Naive thymus-derived CD4-positive, alpha-beta T cell (primary cell): ENCODE results near the gene TAF3. TPM values are rescaled to one million over a fixed set of nuclear protein-coding genes. Genes with fewer than 3 reads are reported as not detected.

Experiments used
- ATAC-seq: fragments of 150-1000 bp; cut with Tn5 transposase; 2 replicates; pipeline ENCODE4 v1.10.0; 2021; ENCODE audit warnings: mild to moderate bottlenecking, moderate library complexity
- CTCF ChIA-PET: fragments of 350-600 bp; sonication (Branson Sonifier 250); formaldehyde crosslinking; loops from one replicate; lab custom pipeline; 2021; ENCODE audit warnings: antibody characterized with exemption; lab: Charles Lee
- POLR2A ChIA-PET: fragments of 350-600 bp; sonication (Branson Sonifier 250); formaldehyde crosslinking; loops from one replicate; lab custom pipeline; 2021; ENCODE audit warnings: antibody characterized with exemption, inconsistent platforms; lab: Charles Lee
- DNase-seq, 9 donors: peaks; one replicate each; pipeline versions ENCODE4 v3.0.0 to v3.0.0-alpha.2; 2020 to 2022; ENCODE audit warnings: mixed read lengths in 1 of 9
- H3K27ac ChIP-seq: one replicate; pipeline ENCODE4 v1.7.0; 2013; ENCODE audit warnings: mild to moderate bottlenecking, low read depth, low read length, moderate library complexity
- H3K27me3 ChIP-seq, 2 donors: one replicate each; pipeline ENCODE4 v1.7.0; 2013; ENCODE audit warnings: low read length in 2 of 2, mild to moderate bottlenecking in 2 of 2, moderate library complexity in 2 of 2; ENCODE audit not compliant: control insufficient read depth in 2 of 2, insufficient read depth in 2 of 2
- H3K36me3 ChIP-seq, 3 experiments: 1 replicate in 2 of 3; 2 replicates in 1 of 3; pipeline ENCODE4 v1.7.0; 2013; ENCODE audit warnings: low read length in 3 of 3, mild to moderate bottlenecking in 3 of 3, moderate library complexity in 1 of 3; ENCODE audit not compliant: insufficient read depth in 3 of 3, control insufficient read depth in 2 of 3
- H3K4me1 ChIP-seq, 2 donors: one replicate each; pipeline ENCODE4 v1.7.0; 2013; ENCODE audit warnings: low read length in 2 of 2, mild to moderate bottlenecking in 2 of 2, moderate library complexity in 1 of 2; ENCODE audit not compliant: control insufficient read depth in 2 of 2, insufficient read depth in 2 of 2
- H3K4me3 ChIP-seq: 2 replicates; pipeline ENCODE4 v1.7.0; 2013; ENCODE audit warnings: mild to moderate bottlenecking, low read length
- H3K9me3 ChIP-seq, 3 experiments: 1 replicate in 2 of 3; 2 replicates in 1 of 3; pipeline ENCODE4 v1.7.0; 2013; ENCODE audit warnings: low read length in 3 of 3; ENCODE audit not compliant: control insufficient read depth in 2 of 3
- H3K27ac Mint-ChIP-seq, 9 donors: one replicate each; pipeline ENCODE4 v1.8.0; 2020 to 2022; ENCODE audit warnings: mixed read lengths in 9 of 9, mild to moderate bottlenecking in 8 of 9, moderate library complexity in 5 of 9, inconsistent platforms in 2 of 9
- H3K27me3 Mint-ChIP-seq, 5 donors: one replicate each; pipeline ENCODE4 v1.8.0; 2021 to 2022; ENCODE audit warnings: mixed read lengths in 5 of 5, mild to moderate bottlenecking in 1 of 5
- H3K36me3 Mint-ChIP-seq, 5 donors: one replicate each; pipeline ENCODE4 v1.8.0; 2020 to 2022; ENCODE audit warnings: mixed read lengths in 5 of 5, mild to moderate bottlenecking in 3 of 5, inconsistent platforms in 1 of 5
- H3K4me1 Mint-ChIP-seq, 7 donors: one replicate each; pipeline ENCODE4 v1.8.0; 2020 to 2022; ENCODE audit warnings: mixed read lengths in 7 of 7, mild to moderate bottlenecking in 3 of 7, inconsistent platforms in 1 of 7
- H3K4me3 Mint-ChIP-seq, 10 donors: one replicate each; pipeline ENCODE4 v1.8.0; 2020 to 2022; ENCODE audit warnings: mild to moderate bottlenecking in 10 of 10, mixed read lengths in 10 of 10, moderate library complexity in 6 of 10, inconsistent platforms in 2 of 10
- H3K9me3 Mint-ChIP-seq, 11 donors: one replicate each; pipeline ENCODE4 v1.8.0; 2020 to 2022; ENCODE audit warnings: mixed read lengths in 11 of 11, mild to moderate bottlenecking in 4 of 11, inconsistent platforms in 1 of 11, moderate library complexity in 1 of 11
- intact Hi-C, 2 donors: fragments of 100-400 bp; cut with micrococcal nuclease; formaldehyde crosslinking; loops; one replicate each; pipeline ENCODE4 v1.15.1; 2023
- polyA plus RNA-seq, 2 donors: library from polyadenylated mRNA; unstranded; fragments of 300-500 nt; fragmentation: Illumina TruSeq; gene quantifications; one replicate each; pipeline ENCODE4 v1.2.3, GENCODE V29; 2021
- total RNA-seq, 6 experiments: library from RNA in 5 of 6; stranded (reverse) in 5 of 6; gene quantifications; 1 replicate in 5 of 6; 2 replicates in 1 of 6; pipeline ENCODE4 v1.2.3 and lab custom pipeline; 2021 to 2026

The TAF3 gene
- total and polyA plus RNA-seq, 7 experiments from 2014 or later: 12.2 to 23.9 (median 18.8) TPM

DNA sequence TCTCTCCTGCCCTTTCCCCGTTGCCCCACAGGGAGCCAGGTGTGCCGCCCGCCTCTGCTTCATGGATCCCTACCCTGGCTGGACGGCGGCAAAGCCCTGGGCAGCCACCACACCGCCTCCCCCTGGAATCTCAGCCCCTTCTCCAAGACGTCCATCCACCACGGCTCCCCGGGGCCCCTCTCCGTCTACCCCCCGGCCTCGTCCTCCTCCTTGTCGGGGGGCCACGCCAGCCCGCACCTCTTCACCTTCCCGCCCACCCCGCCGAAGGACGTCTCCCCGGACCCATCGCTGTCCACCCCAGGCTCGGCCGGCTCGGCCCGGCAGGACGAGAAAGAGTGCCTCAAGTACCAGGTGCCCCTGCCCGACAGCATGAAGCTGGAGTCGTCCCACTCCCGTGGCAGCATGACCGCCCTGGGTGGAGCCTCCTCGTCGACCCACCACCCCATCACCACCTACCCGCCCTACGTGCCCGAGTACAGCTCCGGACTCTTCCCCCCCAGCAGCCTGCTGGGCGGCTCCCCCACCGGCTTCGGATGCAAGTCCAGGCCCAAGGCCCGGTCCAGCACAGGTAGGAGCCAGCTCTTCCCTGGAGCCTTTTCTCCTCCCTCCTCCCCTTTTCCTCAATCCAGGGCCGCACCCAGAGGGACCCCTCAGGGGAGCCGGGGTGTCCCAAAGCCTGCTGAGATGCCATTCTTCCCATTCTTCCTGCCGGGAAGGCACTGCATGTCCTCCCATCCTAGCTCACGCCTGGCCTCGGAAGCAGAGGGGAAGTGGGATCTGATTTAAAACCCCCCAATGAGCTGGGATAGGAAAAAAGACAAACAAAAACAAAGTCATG, 240.2 kb downstream of the TAF3 start:
- intact Hi-C loops: loop anchor here in 1 of 2 donors (10.0 kb wide), 2 partner anchors 244 to 654 kb away; partner anchors contain the start of gene TAF3
- Mint-ChIP-seq H3K4me3 (peak overlapping the region; percentile 87 to 100 (median 94)), H3K9me3 (peaks cover 0 to 6% (median 0%) of the 10 kb centered on the region in 11 donors), H3K4me1 (peaks cover 49 to 68% (median 64%) of the 10 kb centered on the region in 7 donors), H3K27ac (peak overlapping the region; percentile 88 to 99 (median 95)), H3K36me3 (peaks cover 4 to 68% (median 9%) of the 10 kb centered on the region in 5 donors), H3K27me3 (peaks cover 0 to 6% (median 0%) of the 10 kb centered on the region in 5 donors)
- H3K27ac ChIP-seq: peak overlapping the region; percentile 82
- H3K27me3 ChIP-seq: no peaks in the 10 kb centered on the region
- CTCF ChIA-PET: interaction anchor here (1.1 to 1.3 kb wide), 2 partner anchors 17 to 415 kb away, joined by 3 read pairs; no protein-coding TSS in a partner anchor
- H3K4me1 ChIP-seq: peaks cover 43 to 49% of the 10 kb centered on the region in 2 donors
- H3K4me3 ChIP-seq: peak overlapping the region; percentile 87
- no peaks in the 10 kb centered on the region for H3K9me3 ChIP-seq
- DNase-seq: peak in 2 of 9 donors; percentile 7 to 13
- peaks cover 4 to 25% (median 6%) of the 10 kb centered on the region in 3 experiments for H3K36me3 ChIP-seq
- no peak for ATAC-seq
- POLR2A ChIA-PET: interaction anchor here (1.5 to 3.5 kb wide), 7 partner anchors 17 to 273 kb away, joined by 4 to 13 read pairs (median 7); partner anchors contain the start of genes ATP5F1C, KIN and TAF3

DNA sequence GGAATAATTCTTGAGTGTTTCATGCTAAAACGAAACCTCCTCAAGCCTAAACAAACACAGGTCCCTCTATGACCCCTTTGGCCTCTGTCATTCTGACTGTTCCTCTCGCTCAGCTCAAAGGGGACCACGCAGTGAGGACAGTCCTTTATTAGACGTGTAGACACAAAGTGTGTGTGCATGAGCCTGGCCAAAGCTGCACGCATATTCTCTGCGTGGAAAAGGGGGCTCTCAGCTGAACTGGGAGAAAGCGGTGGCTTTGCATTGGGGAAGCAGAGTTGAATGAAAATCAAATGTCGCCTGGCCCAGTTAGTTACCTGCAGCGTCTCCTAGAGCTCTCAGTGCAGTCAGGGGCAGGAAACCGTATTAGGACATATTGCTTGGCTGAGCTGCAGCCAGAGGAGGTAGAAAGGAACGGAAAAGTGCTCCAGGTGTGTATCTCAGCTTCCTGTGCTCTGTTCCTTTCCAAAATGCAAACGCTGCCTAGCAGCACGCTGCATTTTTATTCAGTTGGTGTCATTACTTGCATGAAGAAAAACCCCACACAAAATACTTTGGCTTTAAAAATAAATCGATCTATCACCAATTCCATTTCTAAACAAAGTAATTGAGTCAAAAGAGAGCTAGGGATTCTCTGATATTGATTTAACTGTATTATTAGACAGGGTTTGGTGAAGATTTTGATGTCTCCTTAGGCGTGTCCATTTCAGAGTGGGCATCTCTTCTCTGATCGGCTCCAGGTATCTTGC, 241.1 kb downstream of the TAF3 start:
- Histone ChIP-seq H3K27ac (peak overlapping the region; percentile 82), H3K27me3 (no peaks in the 10 kb centered on the region), H3K4me3 (peak overlapping the region; percentile 51), H3K36me3 (peaks cover 6 to 33% (median 14%) of the 10 kb centered on the region in 3 experiments), H3K9me3 (no peaks in the 10 kb centered on the region), H3K4me1 (peaks cover 45 to 55% of the 10 kb centered on the region in 2 donors)
- H3K4me3 Mint-ChIP-seq: peak overlapping the region; percentile 87 to 100 (median 94)
- peaks cover 0 to 6% (median 0%) of the 10 kb centered on the region in 11 donors for H3K9me3 Mint-ChIP-seq
- peak overlapping the region; percentile 88 to 99 (median 95) for H3K27ac Mint-ChIP-seq
- H3K27me3 Mint-ChIP-seq: peaks cover 0 to 6% (median 0%) of the 10 kb centered on the region in 5 donors
- H3K4me1 Mint-ChIP-seq: peaks cover 57 to 73% (median 70%) of the 10 kb centered on the region in 7 donors
- ATAC-seq (no peak), DNase-seq (peak in 5 of 9 donors; percentile 38 to 50 (median 47))
- POLR2A ChIA-PET: interaction anchor here (0.7 to 3.9 kb wide), 15 partner anchors 9 to 1037 kb away, joined by 3 to 23 read pairs (median 5); partner anchors contain the start of genes ATP5F1C, KIN and TAF3
- H3K36me3 Mint-ChIP-seq: peaks cover 9 to 75% (median 13%) of the 10 kb centered on the region in 5 donors
- intact Hi-C loops: loop anchor here in 1 of 2 donors (10.0 kb wide), 2 partner anchors 245 to 655 kb away; partner anchors contain the start of gene TAF3
- CTCF ChIA-PET: interaction anchor here (1.1 to 2.3 kb wide), 4 partner anchors 11 to 414 kb away, joined by 3 to 10 read pairs (median 4); no protein-coding TSS in a partner anchor

DNA sequence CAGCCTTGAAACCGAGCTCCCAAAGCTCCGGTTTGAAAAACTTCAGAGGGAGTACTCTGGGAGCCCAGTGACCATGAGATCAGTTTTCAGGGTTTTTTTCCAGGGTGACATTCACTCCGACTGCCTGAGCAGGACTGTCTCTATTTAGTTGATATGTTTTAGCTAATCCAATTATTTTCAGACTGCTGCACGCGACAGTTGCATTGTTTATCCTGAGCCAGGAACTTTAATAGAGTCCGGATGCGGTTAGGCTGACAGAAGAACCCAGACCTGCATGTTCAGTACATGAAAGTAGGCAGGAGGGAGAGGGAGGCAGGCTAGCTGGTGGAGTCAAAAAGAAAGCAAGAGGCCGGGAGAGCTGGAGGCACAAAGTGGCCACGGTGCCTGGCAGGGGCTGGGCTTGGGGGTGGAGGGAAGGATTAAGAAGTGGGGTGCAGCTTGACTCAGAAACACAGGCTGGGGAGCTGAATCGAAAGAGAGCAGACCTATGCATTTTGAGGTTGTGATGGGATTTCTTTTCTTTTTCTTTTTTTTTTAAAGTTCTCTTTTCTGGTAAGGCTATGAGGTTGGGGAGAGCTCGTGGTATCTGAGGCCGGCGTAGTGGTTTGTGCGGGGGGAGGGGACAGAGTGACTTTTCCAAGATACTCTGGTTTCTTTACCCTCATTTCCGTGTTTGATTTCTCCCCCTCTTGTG, 241.9 kb downstream of the TAF3 start:
- no peaks in the 10 kb centered on the region for H3K27me3 ChIP-seq
- peak overlapping the region; percentile 82 for H3K27ac ChIP-seq
- H3K36me3 ChIP-seq: peaks cover 12 to 40% (median 20%) of the 10 kb centered on the region in 3 experiments
- DNase-seq (peak; percentile 17 to 79 (median 72)), ATAC-seq (peak; percentile 45)
- peaks cover 10 to 82% (median 18%) of the 10 kb centered on the region in 5 donors for H3K36me3 Mint-ChIP-seq
- H3K4me3 ChIP-seq: peak overlapping the region; percentile 51
- H3K4me1 Mint-ChIP-seq: peaks cover 57 to 80% (median 76%) of the 10 kb centered on the region in 7 donors
- peaks cover 52 to 62% of the 10 kb centered on the region in 2 donors for H3K4me1 ChIP-seq
- CTCF ChIA-PET: interaction anchor here (0.6 to 2.3 kb wide), 10 partner anchors 10 to 1130 kb away, joined by 3 to 10 read pairs (median 3); no protein-coding TSS in a partner anchor
- H3K9me3 Mint-ChIP-seq: peaks cover 0 to 4% (median 0%) of the 10 kb centered on the region in 11 donors
- H3K27ac Mint-ChIP-seq: peak overlapping the region; percentile 88 to 99 (median 95)
- POLR2A ChIA-PET: interaction anchor here (0.8 to 3.9 kb wide), 16 partner anchors 8 to 1036 kb away, joined by 3 to 23 read pairs (median 6); partner anchors contain the start of genes ATP5F1C, KIN and TAF3
- no peaks in the 10 kb centered on the region for H3K9me3 ChIP-seq
- H3K4me3 Mint-ChIP-seq: peak overlapping the region; percentile 87 to 100 (median 94)
- peaks cover 0 to 6% (median 0%) of the 10 kb centered on the region in 5 donors for H3K27me3 Mint-ChIP-seq
- intact Hi-C loops: loop anchor here in 1 of 2 donors (1.0 to 2.0 kb wide), 5 partner anchors 29 to 345 kb away; no protein-coding TSS in a partner anchor

DNA sequence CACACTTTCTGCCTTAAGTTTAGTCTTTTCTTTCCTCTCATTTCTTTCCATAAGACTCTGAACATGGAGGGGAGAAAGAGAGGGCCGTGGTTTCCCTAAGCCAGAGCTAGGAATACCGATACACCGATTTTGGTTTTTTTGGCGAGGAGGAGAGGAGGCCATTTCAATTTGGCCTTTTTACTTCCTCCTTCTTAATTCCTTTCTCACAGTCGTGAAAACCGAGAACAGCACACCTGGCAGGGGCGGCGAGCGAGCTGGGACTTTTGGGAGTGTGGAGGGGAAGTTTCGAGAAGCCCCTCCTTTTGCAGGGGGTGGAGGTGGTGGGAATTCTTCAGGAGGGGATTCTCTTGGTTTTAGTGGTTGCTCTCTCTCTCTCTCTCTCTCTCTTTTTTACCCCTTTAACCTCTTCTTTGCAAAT, 242.4 kb downstream of the TAF3 start:
- CTCF ChIA-PET: interaction anchor here (0.6 to 2.3 kb wide), 7 partner anchors 10 to 1129 kb away, joined by 3 to 10 read pairs (median 3); no protein-coding TSS in a partner anchor
- H3K27me3 Mint-ChIP-seq: peaks cover 0 to 6% (median 0%) of the 10 kb centered on the region in 5 donors
- H3K4me3 Mint-ChIP-seq: peak overlapping the region; percentile 87 to 100 (median 94)
- peak overlapping the region; percentile 51 for H3K4me3 ChIP-seq
- no peaks in the 10 kb centered on the region for H3K27me3 ChIP-seq
- H3K9me3 ChIP-seq: no peaks in the 10 kb centered on the region
- peaks cover 13 to 40% (median 20%) of the 10 kb centered on the region in 3 experiments for H3K36me3 ChIP-seq
- peak overlapping the region; percentile 82 for H3K27ac ChIP-seq
- POLR2A ChIA-PET: interaction anchor here (0.9 to 3.9 kb wide), 12 partner anchors 8 to 1035 kb away, joined by 3 to 23 read pairs (median 7); no protein-coding TSS in a partner anchor
- intact Hi-C loops: loop anchor here (1.0 to 2.0 kb wide), 7 partner anchors 7 to 344 kb away; no protein-coding TSS in a partner anchor
- H3K9me3 Mint-ChIP-seq: peaks cover 0 to 4% (median 0%) of the 10 kb centered on the region in 11 donors
- H3K27ac Mint-ChIP-seq: peak overlapping the region; percentile 88 to 99 (median 95)
- peaks cover 61 to 83% (median 81%) of the 10 kb centered on the region in 7 donors for H3K4me1 Mint-ChIP-seq
- peak in 2 of 9 donors; percentile 19 to 23 for DNase-seq
- no peak for ATAC-seq
- peaks cover 12 to 85% (median 21%) of the 10 kb centered on the region in 5 donors for H3K36me3 Mint-ChIP-seq
- peaks cover 52 to 67% of the 10 kb centered on the region in 2 donors for H3K4me1 ChIP-seq
